Brain microvascular endothelial cell (primary cell): ENCODE results near the gene GATB.

Experiments
- DNase-seq: peaks from one replicate; pipeline ENCODE4 v3.0.0-alpha.2; 2020
- H3K27ac ChIP-seq: fragments of 250-450 bp; sonication (Bioruptor Pico); 2 replicates; pipeline ENCODE4 v1.5.1; 2020; ENCODE audit warnings: mild to moderate bottlenecking, moderate library complexity
- H3K27me3 ChIP-seq: fragments of 250-450 bp; sonication (Bioruptor Pico); replicated peaks from 2 replicates; pipeline ENCODE4 v1.5.1; 2020; ENCODE audit warnings: mild to moderate bottlenecking
- H3K36me3 ChIP-seq: fragments of 250-450 bp; sonication (Bioruptor Pico); replicated peaks from 2 replicates; pipeline ENCODE4 v1.5.1; 2020; ENCODE audit warnings: mild to moderate bottlenecking
- H3K4me3 ChIP-seq: 2 replicates; pipeline ENCODE4 v1.5.1; 2011; ENCODE audit warnings: low read depth, mild to moderate bottlenecking, control low read depth, low read length, moderate library complexity
- CTCF ChIP-seq: IDR thresholded peaks from 2 replicates; pipeline ENCODE4 v1.5.1; 2011; ENCODE audit warnings: low read depth, mild to moderate bottlenecking, moderate library complexity, low read length, control low read depth, inconsistent platforms; ENCODE audit errors: missing control alignments
- in situ Hi-C: cut with HindIII; loops from 2 replicates; pipeline ENCODE4 v1.10.0; 2017; ENCODE audit warnings: low sequenced_read_pairs, low pct_ligation_motif_present

The GATB gene

GRCh38 chr4:151659601-151660364, 101.0 kb downstream of the GATB start:
- Histone ChIP-seq H3K27me3 (no peaks in the 10 kb centered on the region), H3K27ac (no peak overlapping the region), H3K36me3 (no peaks in the 10 kb centered on the region), H3K4me3 (no peak overlapping the region)
- DNase-seq = no peak
- in situ Hi-C loops = no loop called here
- no peak for TF ChIP-seq CTCF

- Histone ChIP-seq H3K4me3 (no peak overlapping the region), H3K27ac (no peak overlapping the region), H3K27me3 (no peaks in the 10 kb centered on the region), H3K36me3 (no peaks in the 10 kb centered on the region)
- TF ChIP-seq CTCF = no peak
- DNase-seq = no peak
- in situ Hi-C loops = no loop called here
Observed at GRCh38 chr4:151658959-151659600, 101.7 kb downstream of the GATB start.

GRCh38 chr4:151657896-151658295, 102.9 kb downstream of the GATB start:
- Histone ChIP-seq H3K27ac (no peak overlapping the region), H3K4me3 (no peak overlapping the region), H3K36me3 (no peaks in the 10 kb centered on the region), H3K27me3 (no peaks in the 10 kb centered on the region)
- no peak for TF ChIP-seq CTCF
- in situ Hi-C loops = no loop called here
- DNase-seq = no peak

DNA sequence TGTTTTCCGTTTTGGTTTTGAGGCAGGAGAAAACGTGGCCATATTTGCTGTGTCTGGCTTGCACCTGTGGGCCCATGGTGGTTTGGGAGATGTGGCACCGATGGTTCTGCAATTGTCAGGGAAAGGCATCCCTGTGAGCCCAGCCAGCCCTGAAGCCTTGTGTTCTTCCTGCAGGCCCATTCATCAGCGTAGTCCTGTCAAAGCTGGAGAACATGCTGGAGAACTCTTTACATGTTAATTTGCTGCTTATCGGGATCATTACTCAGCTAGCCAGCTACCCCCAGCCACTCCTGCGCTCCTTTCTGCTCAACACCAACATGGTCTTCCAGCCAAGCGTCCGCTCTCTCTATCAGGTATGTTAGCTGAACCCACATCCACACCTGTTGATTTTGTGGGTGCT, 104.7 kb downstream of the GATB start:
- in situ Hi-C loops = no loop called here
- Histone ChIP-seq H3K36me3 (no peaks in the 10 kb centered on the region), H3K27ac (no peak overlapping the region), H3K27me3 (no peaks in the 10 kb centered on the region), H3K4me3 (no peak overlapping the region)
- no peak for TF ChIP-seq CTCF
- DNase-seq = no peak

DNA sequence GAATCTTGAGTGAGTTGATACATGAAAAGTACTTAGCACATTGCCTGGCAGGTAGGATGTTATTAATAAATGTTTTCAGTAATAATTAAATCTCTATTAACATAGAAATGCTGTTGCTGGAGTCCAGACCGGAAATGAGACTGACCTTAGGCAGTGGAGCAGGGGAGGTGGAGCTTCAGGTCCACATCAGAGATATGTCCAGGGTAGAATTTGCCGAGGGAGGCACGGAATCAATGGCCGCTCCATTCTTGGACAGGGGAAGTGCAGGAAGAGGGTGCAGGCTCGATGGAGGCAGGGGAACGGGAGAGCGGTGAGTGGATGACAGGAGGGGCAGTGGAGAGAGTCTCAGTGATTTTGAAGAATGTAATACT, 107.3 kb downstream of the GATB start:
- Histone ChIP-seq H3K27ac (no peak overlapping the region), H3K4me3 (no peak overlapping the region), H3K27me3 (no peaks in the 10 kb centered on the region), H3K36me3 (no peaks in the 10 kb centered on the region)
- no peak for TF ChIP-seq CTCF
- no peak for DNase-seq
- in situ Hi-C loops = no loop called here
